Measurements from ENCODE around the gene TMEM120B. TPM values are rescaled to one million over a fixed set of nuclear protein-coding genes. Genes with fewer than 3 reads are reported as not detected.

Gene TMEM120B
- total and polyA plus RNA-seq, 2 experiments from 2014 or later = 4.7 to 10.7 TPM

GRCh38 chr12:121669521-121669900 is 43.0 kb upstream of the TMEM120B start, which contains the start of gene MORN3:
TSS of gene MORN3 (minus strand) at chr12:121669654. CDS start at chr12:121669483, 171 bp downstream.
- Histone ChIP-seq H2AFZ (no peak within 1 kb of the TSS), H3K4me2 (ENCODE audit: unreplicated experiment) (no peak within 1 kb of the TSS), H3K27me3 (replicated peaks; ENCODE audit: insufficient read depth) (no peaks in the 10 kb centered on the region), H3K36me3 (ENCODE audit: low read depth) (no peaks in the 10 kb centered on the region), H4K20me1 (ENCODE audit: insufficient read depth) (no peaks in the 10 kb centered on the region), H3K79me2 (ENCODE audit: insufficient read depth) (no peaks in the 10 kb centered on the region), H3K9ac (no peak within 1 kb of the TSS), H3K9me3 (ENCODE audit: low read depth) (no peaks in the 10 kb centered on the region), H3F3A (ENCODE audit: insufficient read depth) (no peaks in the 10 kb centered on the region), H3K9me2 (ENCODE audit: insufficient read depth) (no peaks in the 10 kb centered on the region), H3K4me1 (ENCODE audit: insufficient read depth) (peaks cover 8% of the 10 kb centered on the region; the same call in 1 of the 2 replicates), H3K4me3 (no peak within 1 kb of the TSS), H3K27ac (no peak within 1 kb of the TSS)
- in situ Hi-C loops (cut with MboI) = no loop called here
- WGBS, 2 experiments (ENCODE audit: low coverage in 1 of 2, low lambda C conversion rate in 2 of 2, missing lambda C conversion rate in 2 of 2) = 89 to 95% methylated on average over 5 of the region's 5 CpGs
- no peak for DNase-seq
- no peak for TF ChIP-seq EZH2 (IDR thresholded peaks at IDR 0.05; ENCODE audit: insufficient read depth, poor library complexity, severe bottlenecking)
- no peak for TF ChIP-seq EZH2phosphoT487 (IDR thresholded peaks at IDR 0.05; ENCODE audit: insufficient read depth, low read depth)

GRCh38 chr12:121673013-121673511 is 39.5 kb upstream of the TMEM120B start:
- 43 to 53% methylated on average over 12 of the region's 12 CpGs for WGBS, 2 experiments (ENCODE audit: low coverage in 1 of 2, low lambda C conversion rate in 2 of 2, missing lambda C conversion rate in 2 of 2)
- no peaks in the 10 kb centered on the region for H3K9me3 ChIP-seq (ENCODE audit: low read depth)
- in situ Hi-C loops (cut with MboI) = loop anchor here (10.0 kb wide), 3 partner anchors 118 to 338 kb away; no protein-coding TSS in a partner anchor
- H3K27ac ChIP-seq = no peak overlapping the region
- peak overlapping the region; percentile 85 for H2AFZ ChIP-seq
- DNase-seq = peak; percentile 34
- H3K4me1 ChIP-seq (ENCODE audit: insufficient read depth) = peaks cover 8% of the 10 kb centered on the region; the same call in 1 of the 2 replicates
- H3K4me3 ChIP-seq = peak overlapping the region; percentile 75
- no peaks in the 10 kb centered on the region for H3K79me2 ChIP-seq (ENCODE audit: insufficient read depth)
- no peaks in the 10 kb centered on the region for H3K9me2 ChIP-seq (ENCODE audit: insufficient read depth)
- H3K36me3 ChIP-seq (ENCODE audit: low read depth) = no peaks in the 10 kb centered on the region
- TF ChIP-seq EZH2 (IDR thresholded peaks at IDR 0.05; ENCODE audit: insufficient read depth, poor library complexity, severe bottlenecking) (no peak), EZH2phosphoT487 (IDR thresholded peaks at IDR 0.05; ENCODE audit: insufficient read depth, low read depth) (no peak)
- peak overlapping the region; percentile 70; the same call in 1 of the 2 replicates for H3K9ac ChIP-seq
- no peaks in the 10 kb centered on the region for H4K20me1 ChIP-seq (ENCODE audit: insufficient read depth)
- H3K27me3 ChIP-seq (replicated peaks; ENCODE audit: insufficient read depth) = no peaks in the 10 kb centered on the region
- H3F3A ChIP-seq (ENCODE audit: insufficient read depth) = no peaks in the 10 kb centered on the region
- H3K4me2 ChIP-seq (ENCODE audit: unreplicated experiment) = peak overlapping the region; percentile 86

- H3K4me2 ChIP-seq (ENCODE audit: unreplicated experiment) = no peak overlapping the region
Measured at GRCh38 chr12:121676190-121676589, 36.4 kb upstream of the TMEM120B start.

GRCh38 chr12:121678305-121678704 is 34.2 kb upstream of the TMEM120B start:
- Histone ChIP-seq H3K9me3 (ENCODE audit: low read depth) (no peaks in the 10 kb centered on the region), H3F3A (ENCODE audit: insufficient read depth) (no peaks in the 10 kb centered on the region), H3K4me3 (no peak overlapping the region), H3K9ac (no peak overlapping the region), H3K4me2 (ENCODE audit: unreplicated experiment) (no peak overlapping the region), H2AFZ (no peak overlapping the region), H3K9me2 (ENCODE audit: insufficient read depth) (no peaks in the 10 kb centered on the region), H3K27ac (no peak overlapping the region), H4K20me1 (ENCODE audit: insufficient read depth) (no peaks in the 10 kb centered on the region), H3K36me3 (ENCODE audit: low read depth) (no peaks in the 10 kb centered on the region), H3K79me2 (ENCODE audit: insufficient read depth) (no peaks in the 10 kb centered on the region), H3K27me3 (replicated peaks; ENCODE audit: insufficient read depth) (no peaks in the 10 kb centered on the region), H3K4me1 (ENCODE audit: insufficient read depth) (no peaks in the 10 kb centered on the region; the same call in 1 of the 2 replicates)
- no peak for TF ChIP-seq EZH2 (IDR thresholded peaks at IDR 0.05; ENCODE audit: insufficient read depth, poor library complexity, severe bottlenecking)
- no peak for TF ChIP-seq EZH2phosphoT487 (IDR thresholded peaks at IDR 0.05; ENCODE audit: insufficient read depth, low read depth)
- 95 to 98% methylated on average over 3 of the region's 3 CpGs for WGBS, 2 experiments (ENCODE audit: low coverage in 1 of 2, low lambda C conversion rate in 2 of 2, missing lambda C conversion rate in 2 of 2)
- DNase-seq = no peak
- in situ Hi-C loops (cut with MboI) = loop anchor here (10.0 kb wide), 3 partner anchors 124 to 344 kb away; no protein-coding TSS in a partner anchor

More at GRCh38 chr12:121676190-121676589, 36.4 kb upstream of the TMEM120B start:
- Histone ChIP-seq H3K79me2 (ENCODE audit: insufficient read depth) (no peaks in the 10 kb centered on the region), H3K36me3 (ENCODE audit: low read depth) (no peaks in the 10 kb centered on the region), H3K27me3 (replicated peaks; ENCODE audit: insufficient read depth) (no peaks in the 10 kb centered on the region), H2AFZ (no peak overlapping the region), H3K9me2 (ENCODE audit: insufficient read depth) (no peaks in the 10 kb centered on the region), H3K27ac (no peak overlapping the region), H3F3A (ENCODE audit: insufficient read depth) (no peaks in the 10 kb centered on the region), H3K4me3 (no peak overlapping the region), H3K9me3 (ENCODE audit: low read depth) (no peaks in the 10 kb centered on the region), H3K4me1 (ENCODE audit: insufficient read depth) (peaks cover 8% of the 10 kb centered on the region; the same call in 1 of the 2 replicates), H4K20me1 (ENCODE audit: insufficient read depth) (no peaks in the 10 kb centered on the region), H3K9ac (no peak overlapping the region)
- WGBS, 2 experiments (ENCODE audit: low coverage in 1 of 2, low lambda C conversion rate in 2 of 2, missing lambda C conversion rate in 2 of 2) = 93 to 100% methylated on average over 4 to 5 of the region's 5 CpGs
- no peak for DNase-seq
- TF ChIP-seq EZH2 (IDR thresholded peaks at IDR 0.05; ENCODE audit: insufficient read depth, poor library complexity, severe bottlenecking) (no peak), EZH2phosphoT487 (IDR thresholded peaks at IDR 0.05; ENCODE audit: insufficient read depth, low read depth) (no peak)
- in situ Hi-C loops (cut with MboI) = loop anchor here (10.0 kb wide), 3 partner anchors 121 to 341 kb away; no protein-coding TSS in a partner anchor
